SK-N-SH treated with all-trans-retinoic acid at 6 μM for 48 hours (cell line): ENCODE measurements around the gene ACTL10.

Experiments used
- ESRRG ChIP-seq: fragments of 250-450 bp; sonication (Bioruptor Pico); IDR thresholded peaks from 2 replicates; pipeline ENCODE4 v1.6.1; 2021; ENCODE audit warnings: mild to moderate bottlenecking
- GLIS3 ChIP-seq: fragments of 250-450 bp; sonication (Bioruptor Pico); IDR thresholded peaks from 2 replicates; pipeline ENCODE4 v1.5.0; 2020; ENCODE audit warnings: mild to moderate bottlenecking, moderate library complexity
- TCF4 ChIP-seq: fragments of 250-450 bp; sonication (Bioruptor Pico); IDR thresholded peaks from 2 replicates; pipeline ENCODE4 v1.8.0; 2021; ENCODE audit warnings: mild to moderate bottlenecking, moderate library complexity, borderline replicate concordance
- ZFP30 ChIP-seq: fragments of 450-650 bp; formaldehyde crosslinking; IDR thresholded peaks from 2 replicates; pipeline ENCODE4 v1.5.0; 2022; ENCODE audit warnings: mild to moderate bottlenecking, moderate library complexity
- TF ChIP-seq, protein P1 (sequence below): fragments of 250-450 bp; sonication (Bioruptor Pico); IDR thresholded peaks from 2 replicates; pipeline ENCODE4 v1.8.0; 2021; ENCODE audit warnings: low read depth, mild to moderate bottlenecking, moderate library complexity, borderline replicate concordance
- TF ChIP-seq, protein P2 (sequence below): fragments of 250-450 bp; sonication (Bioruptor Pico); IDR thresholded peaks from 2 replicates; pipeline ENCODE4 v1.5.1; 2021; ENCODE audit warnings: mild to moderate bottlenecking, moderate library complexity
- TF ChIP-seq, protein P3 (sequence below): fragments of 250-450 bp; sonication (Bioruptor Pico); IDR thresholded peaks from 2 replicates; pipeline ENCODE4 v1.8.0; 2020; ENCODE audit warnings: mild to moderate bottlenecking, moderate library complexity, borderline replicate concordance
- TF ChIP-seq, protein P4 (sequence below): fragments of 250-450 bp; sonication (Bioruptor Pico); IDR thresholded peaks from 2 replicates; pipeline ENCODE4 v1.5.1; 2020; ENCODE audit warnings: low read depth, mild to moderate bottlenecking, moderate library complexity

DNA sequence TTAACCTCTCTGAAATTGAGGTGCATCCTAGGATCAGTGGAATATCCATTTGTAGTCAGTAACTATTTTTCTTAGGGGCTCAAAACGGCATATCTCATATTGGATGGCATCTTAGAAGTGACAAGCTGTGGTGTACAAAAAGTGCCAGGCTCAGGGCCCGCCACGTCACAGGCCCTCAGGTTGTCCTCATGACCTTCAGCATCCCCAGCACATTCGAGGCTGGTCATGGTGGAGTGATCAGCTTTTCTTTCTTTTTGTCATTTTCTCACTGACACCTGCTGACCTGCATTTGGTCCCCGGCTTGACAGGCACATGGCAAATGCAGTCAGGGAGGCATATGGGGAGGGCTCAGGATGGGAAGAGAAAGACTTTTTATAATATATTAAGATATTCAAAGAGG, 26.5 kb downstream of the ACTL10 start:
- no peak for TF ChIP-seq GLIS3 (CRISPR knock-in tag)
- TF ChIP-seq ZFP30 = no peak
- TF ChIP-seq, protein P1, sequence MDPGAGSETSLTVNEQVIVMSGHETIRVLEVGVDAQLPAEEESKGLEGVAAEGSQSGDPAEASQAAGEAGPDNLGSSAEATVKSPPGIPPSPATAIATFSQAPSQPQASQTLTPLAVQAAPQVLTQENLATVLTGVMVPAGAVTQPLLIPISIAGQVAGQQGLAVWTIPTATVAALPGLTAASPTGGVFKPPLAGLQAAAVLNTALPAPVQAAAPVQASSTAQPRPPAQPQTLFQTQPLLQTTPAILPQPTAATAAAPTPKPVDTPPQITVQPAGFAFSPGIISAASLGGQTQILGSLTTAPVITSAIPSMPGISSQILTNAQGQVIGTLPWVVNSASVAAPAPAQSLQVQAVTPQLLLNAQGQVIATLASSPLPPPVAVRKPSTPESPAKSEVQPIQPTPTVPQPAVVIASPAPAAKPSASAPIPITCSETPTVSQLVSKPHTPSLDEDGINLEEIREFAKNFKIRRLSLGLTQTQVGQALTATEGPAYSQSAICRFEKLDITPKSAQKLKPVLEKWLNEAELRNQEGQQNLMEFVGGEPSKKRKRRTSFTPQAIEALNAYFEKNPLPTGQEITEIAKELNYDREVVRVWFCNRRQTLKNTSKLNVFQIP (CRISPR knock-in tag) = no peak
- TF ChIP-seq, protein P2, sequence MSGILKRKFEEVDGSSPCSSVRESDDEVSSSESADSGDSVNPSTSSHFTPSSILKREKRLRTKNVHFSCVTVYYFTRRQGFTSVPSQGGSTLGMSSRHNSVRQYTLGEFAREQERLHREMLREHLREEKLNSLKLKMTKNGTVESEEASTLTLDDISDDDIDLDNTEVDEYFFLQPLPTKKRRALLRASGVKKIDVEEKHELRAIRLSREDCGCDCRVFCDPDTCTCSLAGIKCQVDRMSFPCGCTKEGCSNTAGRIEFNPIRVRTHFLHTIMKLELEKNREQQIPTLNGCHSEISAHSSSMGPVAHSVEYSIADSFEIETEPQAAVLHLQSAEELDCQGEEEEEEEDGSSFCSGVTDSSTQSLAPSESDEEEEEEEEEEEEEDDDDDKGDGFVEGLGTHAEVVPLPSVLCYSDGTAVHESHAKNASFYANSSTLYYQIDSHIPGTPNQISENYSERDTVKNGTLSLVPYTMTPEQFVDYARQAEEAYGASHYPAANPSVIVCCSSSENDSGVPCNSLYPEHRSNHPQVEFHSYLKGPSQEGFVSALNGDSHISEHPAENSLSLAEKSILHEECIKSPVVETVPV (CRISPR knock-in tag) = no peak
- no peak for TF ChIP-seq TCF4 (CRISPR knock-in tag)
- TF ChIP-seq ESRRG (CRISPR knock-in tag) = no peak
- TF ChIP-seq, protein P3, sequence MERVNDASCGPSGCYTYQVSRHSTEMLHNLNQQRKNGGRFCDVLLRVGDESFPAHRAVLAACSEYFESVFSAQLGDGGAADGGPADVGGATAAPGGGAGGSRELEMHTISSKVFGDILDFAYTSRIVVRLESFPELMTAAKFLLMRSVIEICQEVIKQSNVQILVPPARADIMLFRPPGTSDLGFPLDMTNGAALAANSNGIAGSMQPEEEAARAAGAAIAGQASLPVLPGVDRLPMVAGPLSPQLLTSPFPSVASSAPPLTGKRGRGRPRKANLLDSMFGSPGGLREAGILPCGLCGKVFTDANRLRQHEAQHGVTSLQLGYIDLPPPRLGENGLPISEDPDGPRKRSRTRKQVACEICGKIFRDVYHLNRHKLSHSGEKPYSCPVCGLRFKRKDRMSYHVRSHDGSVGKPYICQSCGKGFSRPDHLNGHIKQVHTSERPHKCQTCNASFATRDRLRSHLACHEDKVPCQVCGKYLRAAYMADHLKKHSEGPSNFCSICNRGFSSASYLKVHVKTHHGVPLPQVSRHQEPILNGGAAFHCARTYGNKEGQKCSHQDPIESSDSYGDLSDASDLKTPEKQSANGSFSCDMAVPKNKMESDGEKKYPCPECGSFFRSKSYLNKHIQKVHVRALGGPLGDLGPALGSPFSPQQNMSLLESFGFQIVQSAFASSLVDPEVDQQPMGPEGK (CRISPR knock-in tag) = no peak
- TF ChIP-seq, protein P4, sequence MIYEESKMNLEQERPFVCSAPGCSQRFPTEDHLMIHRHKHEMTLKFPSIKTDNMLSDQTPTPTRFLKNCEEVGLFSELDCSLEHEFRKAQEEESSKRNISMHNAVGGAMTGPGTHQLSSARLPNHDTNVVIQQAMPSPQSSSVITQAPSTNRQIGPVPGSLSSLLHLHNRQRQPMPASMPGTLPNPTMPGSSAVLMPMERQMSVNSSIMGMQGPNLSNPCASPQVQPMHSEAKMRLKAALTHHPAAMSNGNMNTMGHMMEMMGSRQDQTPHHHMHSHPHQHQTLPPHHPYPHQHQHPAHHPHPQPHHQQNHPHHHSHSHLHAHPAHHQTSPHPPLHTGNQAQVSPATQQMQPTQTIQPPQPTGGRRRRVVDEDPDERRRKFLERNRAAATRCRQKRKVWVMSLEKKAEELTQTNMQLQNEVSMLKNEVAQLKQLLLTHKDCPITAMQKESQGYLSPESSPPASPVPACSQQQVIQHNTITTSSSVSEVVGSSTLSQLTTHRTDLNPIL = no peak
